HG03354 (cell line): ENCODE measurements around the gene CLDN1.
"Not testable (repeated sequence)": the region's sequence is repeated elsewhere in the genome, so short reads cannot be mapped to it uniquely, and the experiment has no call there.

Source experiments
- ATAC-seq: cut with Tn5 transposase; IDR thresholded peaks from one replicate; pipeline ENCODE4 v1.9.1; 2021; ENCODE audit warnings: mild to moderate bottlenecking; ENCODE audit not compliant: unreplicated experiment, poor library complexity, severe bottlenecking

CLDN1 gene

DNA sequence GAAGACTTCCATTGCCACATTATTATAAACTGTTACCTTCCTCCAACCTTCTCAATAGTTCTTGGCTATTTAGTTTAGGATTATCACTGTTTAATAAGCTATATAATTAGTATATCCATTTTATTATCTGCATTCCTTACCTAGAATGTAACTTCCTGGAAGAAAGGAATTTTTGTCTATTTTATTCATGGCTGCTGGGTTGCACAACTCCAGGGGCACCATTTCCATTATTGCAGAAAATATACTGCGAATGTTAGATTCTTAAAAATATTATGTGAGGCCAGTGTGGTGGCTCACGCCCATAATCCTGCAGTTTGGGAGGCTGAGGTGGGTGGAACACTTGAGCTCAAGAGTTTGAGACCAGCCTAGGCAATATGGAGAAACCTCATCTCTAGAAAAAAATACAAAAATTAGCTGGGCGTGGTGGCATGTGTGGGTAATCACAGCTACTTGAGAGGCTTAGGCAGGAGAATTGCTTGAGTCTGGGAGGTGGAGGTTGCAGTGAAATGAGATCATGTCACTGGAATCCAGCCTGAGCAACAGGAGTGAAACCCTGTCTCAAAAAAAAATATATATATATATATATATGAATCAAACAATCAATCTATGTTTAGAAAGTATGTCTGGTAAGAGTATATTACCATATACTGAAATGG is 19.9 kb downstream of the CLDN1 start:
- ATAC-seq: no peak

DNA sequence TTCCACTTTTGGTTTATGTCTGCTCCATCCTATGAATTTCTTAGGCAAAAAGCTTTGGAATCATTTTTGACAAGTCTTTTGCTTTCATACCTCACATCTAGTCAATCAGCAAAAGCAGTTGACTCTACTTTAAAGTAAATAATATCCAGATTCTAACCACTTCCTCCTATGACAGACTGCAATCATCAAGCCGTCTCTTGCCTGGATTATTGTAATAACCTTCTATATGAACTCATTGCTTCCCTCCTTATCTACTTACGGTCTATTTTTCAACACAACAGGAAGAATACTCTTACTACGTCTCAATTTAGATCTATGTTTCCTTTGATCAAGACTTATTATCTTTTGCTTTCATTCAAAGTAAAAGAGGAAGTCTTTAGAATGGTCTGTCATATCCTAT is 20.7 kb downstream of the CLDN1 start:
- no peak for ATAC-seq

DNA sequence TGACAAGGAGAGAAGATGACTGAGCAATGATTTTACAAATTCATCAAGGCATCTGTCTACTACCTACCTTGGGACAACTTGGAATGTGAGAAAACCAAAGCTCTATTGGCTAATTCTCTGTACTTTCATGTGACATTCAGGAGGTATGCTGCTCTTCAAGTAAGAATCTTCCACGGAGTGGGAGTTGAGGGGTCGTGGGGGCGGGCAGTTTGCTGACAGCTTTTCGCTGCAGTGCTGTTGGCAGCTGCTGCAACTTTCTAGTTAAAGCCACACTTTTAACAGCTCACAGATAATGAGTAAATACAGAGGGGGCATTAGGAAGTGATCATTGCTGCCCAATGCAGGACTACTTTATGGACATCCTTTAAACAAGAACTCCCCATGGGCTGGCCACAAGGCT is 22.3 kb downstream of the CLDN1 start:
- ATAC-seq: no peak

DNA sequence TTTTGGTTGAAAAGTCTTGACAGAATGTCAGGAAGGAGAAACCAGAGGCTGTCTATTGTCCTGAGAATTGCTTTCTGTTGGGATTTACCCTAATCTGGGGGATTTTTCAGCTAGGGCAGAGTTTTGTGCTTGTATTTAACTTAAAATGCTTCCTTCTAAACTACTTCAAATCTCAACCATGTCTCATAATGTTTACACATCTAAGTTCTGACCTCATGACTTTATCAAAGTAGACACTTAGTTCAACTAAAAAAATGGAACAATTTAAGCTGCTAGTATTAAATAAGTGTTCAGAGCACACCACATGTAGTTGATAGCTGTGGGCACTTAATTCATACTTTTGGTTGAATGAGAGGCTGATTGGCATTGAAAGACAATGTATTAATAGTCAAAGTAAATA is 28.2 kb downstream of the CLDN1 start:
- ATAC-seq: no peak

DNA sequence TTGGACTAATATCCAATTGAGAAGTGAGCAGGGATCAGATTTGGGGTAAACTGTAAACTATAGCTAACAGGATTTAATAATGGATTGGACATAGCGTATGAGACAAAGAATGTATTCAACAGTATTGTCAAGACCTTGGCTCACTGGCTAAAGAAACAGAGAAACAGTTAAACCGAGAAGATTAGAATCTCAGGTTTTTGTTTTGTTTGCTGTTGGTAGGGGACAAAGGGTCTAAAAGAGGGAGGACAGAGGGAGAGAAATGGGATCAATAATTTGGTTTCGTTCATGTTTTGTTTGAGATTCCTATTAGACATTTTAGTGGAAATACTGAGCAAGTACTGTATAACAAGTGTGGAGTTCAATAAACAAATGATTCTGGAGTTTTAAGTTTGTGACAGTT is 28.6 kb downstream of the CLDN1 start:
- ATAC-seq: no peak

DNA sequence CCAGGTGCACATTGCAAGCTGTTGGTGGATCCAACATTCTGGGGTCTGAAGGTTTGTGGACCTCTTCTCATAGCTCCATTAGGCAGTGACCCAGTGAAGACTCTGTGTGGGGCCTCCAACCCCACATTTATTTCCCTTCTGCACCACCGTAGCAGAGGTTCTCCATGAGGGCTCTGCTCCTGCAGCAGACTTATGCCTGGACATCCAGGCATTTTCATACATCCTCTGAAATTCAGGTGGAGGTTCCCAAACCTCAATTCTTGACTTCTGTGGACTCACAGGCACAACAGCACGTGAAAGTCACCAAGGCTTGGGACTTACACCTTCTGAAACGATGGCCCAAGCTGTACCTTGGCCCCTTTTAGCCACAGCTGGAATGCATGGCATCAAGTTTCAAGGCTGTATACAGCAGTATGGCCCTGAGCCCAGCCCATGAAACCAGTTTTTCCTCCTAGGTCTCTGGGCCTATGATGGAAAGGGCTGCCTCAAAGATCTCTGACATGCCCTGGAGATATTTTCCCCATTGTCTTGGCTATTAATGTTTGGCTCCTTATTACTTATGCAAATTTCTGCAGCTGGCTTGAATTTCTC is 30.2 kb downstream of the CLDN1 start:
- no peak for ATAC-seq

DNA sequence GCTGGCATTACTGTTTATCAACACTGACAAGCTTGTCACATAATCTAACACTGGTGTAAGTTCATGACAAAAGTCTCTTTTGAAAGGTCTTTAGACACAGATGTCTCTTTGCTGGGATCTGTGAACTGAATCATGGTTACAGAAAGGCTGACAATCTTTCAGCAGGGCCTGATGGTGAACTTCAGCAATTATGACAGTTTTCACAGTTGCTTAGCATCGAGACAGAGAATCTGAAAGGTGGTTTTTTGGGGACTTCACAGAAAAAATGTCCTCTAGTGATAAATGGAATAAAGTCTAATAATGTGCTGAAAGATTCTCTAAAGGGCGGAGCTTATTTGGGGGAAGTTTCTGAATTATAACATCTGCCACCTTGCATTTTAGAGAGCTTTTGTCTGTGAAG is 32.3 kb downstream of the CLDN1 start:
- no peak for ATAC-seq

DNA sequence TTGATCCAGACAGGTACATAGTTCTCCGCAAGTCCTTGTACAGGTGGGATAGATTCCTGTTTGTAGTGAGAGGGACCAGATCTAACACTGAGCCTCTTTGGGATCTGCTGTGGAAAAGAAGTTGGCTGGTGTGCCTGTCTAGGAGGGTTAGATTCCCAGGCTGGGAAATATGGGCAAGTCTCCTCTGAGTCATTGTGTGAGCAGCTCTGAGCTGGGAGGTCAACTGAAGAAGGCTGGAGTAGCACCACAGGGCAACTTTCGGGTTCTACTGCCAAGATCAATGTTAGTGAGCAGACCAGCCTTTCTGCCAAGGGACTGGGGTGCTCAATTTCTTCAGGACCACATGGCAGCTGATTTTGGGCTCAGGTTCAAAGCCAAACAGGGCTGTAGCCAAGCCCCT is 33.4 kb downstream of the CLDN1 start:
- ATAC-seq: no peak

DNA sequence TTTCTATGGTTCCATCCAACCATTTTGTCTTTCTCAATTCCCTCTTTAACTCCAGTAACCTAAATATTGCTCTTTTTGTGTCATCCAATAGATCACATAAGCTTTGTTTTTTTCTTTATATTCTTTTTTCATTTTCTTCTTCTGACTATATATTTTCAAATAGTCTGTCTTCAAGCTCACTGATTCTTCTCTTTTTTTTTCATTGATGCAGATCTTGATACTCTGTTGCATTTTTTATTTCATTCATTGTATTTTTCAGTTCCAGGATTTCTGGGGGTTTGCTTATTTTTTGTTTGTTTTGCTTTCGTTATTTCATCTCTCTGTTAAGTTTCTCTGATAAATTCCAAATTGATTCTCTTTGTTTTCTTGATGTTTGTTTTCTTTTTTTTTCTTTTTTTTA is 36.2 kb downstream of the CLDN1 start:
- no peak for ATAC-seq

DNA sequence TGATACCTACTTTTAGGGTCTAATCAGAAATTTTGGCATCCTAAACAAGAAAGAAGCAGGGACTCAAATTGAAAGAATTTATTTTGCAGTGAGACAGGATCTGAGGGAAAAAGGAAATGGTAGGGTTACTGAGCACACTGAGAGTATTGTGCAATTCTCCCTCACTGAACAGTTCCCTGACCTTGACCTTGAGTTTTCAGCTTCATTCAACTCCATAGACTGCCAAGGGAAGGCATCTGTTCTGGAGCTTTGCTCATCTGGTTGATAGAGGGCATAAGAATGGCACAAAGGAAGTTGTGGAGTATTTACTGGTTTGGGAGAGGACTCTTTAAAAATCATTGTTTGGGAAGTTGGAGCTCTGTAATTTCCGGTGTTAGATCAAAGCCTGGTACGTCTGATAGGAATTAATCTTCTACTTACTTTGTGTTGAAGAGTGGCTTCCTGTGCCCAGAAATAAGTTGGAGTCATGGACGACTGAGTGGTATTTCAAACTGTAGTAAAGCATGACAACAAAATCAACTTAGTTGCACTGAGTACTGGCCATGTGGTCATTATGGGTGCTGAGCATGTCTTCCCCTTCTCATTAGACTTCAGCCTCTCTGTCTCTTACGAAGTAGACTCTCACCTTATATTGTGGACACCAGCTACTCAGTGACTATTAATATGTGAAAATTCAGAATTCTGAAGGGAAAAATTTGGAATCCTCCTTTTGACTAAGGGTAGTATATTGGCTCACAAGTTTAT is 40.8 kb downstream of the CLDN1 start:
- ATAC-seq: no peak

DNA sequence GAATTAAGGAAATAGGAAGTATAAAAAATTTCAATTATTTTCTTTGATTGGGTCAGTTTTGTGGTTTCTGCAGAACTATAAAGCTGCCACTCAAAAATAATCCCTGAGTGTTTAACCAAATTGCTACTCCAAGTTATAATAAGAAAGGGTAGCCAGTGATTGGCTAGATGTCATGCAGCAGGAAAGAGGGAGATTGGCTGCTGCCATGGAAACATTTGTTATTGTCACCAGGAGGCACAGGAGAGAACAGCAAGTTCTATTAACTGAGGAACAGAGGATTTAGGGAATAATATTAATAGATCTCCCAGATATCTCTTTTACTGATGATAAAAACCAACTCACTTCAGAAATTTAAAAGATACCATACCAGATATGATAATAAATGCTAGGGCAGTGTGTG is 42.6 kb downstream of the CLDN1 start:
- no peak for ATAC-seq

DNA sequence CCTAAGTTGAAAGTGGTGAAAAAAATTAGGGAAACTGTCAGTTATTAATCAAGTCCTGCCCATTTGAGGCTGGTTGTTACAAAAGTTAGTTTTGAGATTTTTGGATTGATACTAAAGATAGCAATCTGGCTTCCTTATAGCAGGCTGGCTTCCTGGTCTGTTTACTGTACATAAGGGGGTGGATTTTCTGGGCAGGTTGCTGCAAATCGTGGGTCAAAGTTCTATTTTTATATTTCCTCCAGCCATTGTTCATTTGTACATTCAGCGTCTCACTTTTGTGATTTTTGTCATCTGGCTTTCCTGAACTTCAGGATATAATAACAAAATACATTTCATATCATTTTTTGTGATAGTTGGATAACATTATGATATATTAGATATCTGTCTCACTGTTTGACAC is 49.5 kb downstream of the CLDN1 start:
- no peak for ATAC-seq

DNA sequence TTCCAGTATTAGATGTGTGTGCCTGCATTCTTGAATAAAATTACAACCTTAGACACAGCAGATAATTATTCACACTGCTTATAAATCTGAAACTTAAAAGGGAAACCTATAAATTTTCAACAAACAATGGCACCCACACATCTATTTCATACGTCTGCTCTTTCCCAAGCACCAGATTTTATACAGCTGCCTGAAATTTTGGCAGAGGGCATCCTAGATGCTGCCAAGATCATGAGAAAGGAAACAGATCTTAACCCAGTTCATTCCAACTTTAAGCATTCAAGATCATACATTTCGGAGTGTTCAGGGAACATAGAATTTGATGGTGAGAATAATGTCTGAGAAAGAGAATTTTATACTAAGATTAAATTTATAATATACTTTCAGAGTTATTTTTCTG is 53.1 kb downstream of the CLDN1 start:
- ATAC-seq: no peak

DNA sequence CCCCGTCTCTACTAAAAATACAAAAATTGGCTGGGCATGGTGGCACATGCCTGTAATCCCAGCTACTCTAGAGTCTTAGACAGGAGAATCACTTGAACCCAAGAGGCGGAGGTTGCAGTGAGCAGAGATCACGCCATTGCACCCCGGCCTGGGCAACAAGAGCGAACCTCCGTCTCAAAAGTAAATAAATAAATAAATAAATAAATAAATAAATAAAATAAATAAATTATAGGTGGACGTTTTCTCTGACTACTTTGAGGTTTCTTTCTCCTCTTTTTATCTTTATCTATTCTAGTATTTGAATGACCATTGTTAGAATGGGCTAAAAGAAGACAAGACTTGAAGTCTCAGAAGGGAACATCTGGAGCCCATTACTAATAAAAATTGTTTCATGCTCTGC is 54.8 kb downstream of the CLDN1 start:
- ATAC-seq: not testable (repeated sequence)

DNA sequence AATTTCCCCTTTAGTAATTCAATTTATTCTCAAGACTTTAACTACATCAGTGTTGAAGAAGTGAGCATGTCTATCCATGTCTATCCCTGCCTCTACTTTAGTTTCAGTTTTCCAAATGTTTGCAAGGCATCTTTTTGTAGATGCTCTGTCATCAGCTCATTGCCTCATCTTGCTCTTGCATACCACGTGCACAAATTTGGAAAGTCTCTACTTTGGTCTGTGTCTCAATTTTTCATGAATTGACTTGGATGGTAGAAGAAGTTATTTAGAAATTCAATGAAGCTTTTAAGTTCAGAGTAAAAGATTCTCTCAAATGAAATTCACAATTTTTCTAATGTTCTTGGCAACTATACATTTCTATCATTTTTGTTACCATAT is 55.3 kb downstream of the CLDN1 start:
- no peak for ATAC-seq

DNA sequence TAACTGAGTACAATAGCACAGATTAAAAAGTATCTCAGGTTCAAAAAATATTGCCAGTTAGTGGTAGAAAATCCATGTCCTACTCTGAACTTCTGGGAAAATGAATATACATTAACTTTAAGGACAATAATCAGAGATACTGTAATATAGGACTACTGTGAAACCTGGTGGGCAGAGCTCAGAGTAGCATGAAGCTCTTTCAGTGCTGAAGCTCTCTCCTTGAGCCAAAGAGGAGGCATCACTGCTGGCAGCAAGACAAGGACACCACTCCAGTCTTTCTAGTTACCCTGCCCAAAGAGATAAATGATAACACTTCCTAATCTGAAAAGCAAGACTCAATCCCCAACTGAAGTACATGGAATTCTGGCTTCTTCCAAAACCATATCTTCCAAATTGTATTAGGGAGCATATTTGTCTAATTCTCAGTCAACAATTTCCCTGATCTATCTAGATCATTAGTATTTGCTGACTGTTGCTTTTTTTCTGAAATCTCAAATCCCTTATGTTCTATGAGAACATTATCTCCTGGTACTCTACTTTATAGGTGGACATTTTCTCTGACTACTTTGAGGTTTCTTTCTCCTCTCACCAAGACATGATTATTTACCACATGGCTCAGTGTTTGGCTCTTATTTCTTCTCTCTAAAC is 55.9 kb downstream of the CLDN1 start:
- no peak for ATAC-seq

DNA sequence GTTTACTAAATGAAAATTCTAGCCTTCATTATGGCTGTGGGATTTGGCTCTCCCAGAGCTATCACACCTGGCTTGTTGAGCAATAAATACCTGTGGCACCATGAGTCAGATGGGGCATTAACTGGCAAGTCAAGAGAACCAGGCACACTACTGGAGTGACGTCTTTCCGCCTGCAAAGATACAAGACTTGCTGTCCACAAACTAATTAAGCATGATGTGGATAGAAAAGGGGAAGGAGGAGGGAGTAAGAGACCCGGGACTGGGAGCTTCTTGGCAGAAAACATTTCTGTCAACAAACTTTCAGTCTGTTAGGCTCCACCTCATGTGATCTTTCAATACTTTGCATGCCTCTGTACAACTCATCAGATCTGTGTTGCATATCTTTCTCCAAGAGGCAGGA is 56.5 kb downstream of the CLDN1 start:
- ATAC-seq: no peak

DNA sequence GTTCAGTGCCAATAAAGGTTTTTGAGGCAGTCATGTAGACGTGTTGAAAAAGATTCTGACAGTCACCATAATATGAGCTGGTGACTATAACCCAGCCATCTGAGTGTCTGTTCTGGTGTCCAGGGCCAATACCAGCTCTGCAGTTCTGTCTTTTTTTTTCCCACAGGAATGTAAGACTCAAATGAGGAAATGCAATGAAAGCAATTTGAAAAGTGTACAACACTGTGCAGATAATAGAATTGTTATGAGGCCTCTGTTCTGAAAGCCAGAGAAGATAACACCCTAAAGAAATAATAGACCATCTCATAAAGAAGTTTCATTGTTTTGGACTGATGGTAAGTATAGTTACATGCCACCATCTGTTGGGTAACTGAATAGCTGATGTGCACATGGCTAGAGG is 57.1 kb downstream of the CLDN1 start:
- no peak for ATAC-seq

DNA sequence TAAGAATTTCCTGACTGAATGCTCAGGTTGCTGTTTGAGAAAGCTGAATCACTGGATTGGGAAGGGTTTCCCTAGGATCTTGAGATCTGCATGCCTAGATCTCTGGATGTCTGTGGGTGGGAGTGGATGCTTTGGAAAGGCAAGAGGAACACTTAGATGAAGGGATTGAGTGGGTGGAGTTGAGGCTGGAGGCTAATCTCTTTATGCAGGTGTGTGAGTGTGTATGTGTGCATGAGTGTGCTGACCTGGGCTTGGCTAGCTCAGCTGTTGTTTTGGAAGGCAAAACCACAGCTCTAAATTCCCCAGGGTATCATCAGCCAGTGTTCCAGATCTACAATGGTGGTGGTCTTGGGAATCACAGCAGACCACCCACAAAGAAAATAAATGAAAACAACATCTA is 60.5 kb downstream of the CLDN1 start:
- no peak for ATAC-seq

DNA sequence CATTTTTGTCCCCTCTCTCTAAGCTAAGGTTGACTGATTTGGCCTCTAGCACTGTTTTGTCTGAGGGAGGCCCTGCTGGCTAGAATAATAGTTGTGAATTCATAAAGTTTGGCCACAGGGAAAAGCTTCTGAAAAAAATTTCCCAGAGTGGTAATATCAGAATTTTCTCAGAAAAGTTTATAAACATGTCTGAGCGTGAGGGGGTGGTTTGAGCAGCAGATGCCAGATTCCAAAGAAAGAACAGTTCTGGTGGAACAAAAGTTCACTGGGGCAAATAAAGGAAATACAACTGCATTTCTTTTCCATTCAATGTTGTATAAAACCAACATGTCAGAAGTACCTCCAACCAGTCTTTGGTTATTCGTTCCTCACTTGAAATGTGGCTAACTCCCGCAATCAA is 61.2 kb downstream of the CLDN1 start:
- ATAC-seq: no peak

DNA sequence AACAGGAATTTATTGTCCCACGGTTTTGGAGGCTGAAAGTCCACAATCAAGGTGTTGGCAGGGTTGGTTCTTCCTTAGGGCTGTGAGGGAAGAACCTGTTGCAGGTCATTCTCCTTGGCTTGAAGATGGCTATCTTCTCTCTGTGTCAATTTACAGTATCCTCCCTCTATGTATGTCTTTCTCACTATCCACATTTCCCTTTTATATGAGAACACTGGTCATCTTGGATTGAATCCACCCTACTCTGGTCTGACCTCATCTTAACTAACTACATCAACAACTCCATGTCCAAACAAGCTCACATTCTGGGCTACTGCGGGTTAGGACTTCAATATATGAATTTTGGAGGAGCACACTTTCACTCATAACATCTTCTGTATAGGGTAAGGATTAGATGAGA is 61.9 kb downstream of the CLDN1 start:
- no peak for ATAC-seq
